Neural progenitor cell (in vitro differentiated cells): ENCODE results near the gene CSHL1. TPM values are rescaled to one million over a fixed set of nuclear protein-coding genes. Genes with fewer than 3 reads are reported as not detected.

Experiments used
- DNase-seq: peaks from one replicate; pipeline ENCODE4 v3.0.0-alpha.2; 2016; ENCODE audit warnings: low spot score
- H2AFZ ChIP-seq: fragments of 200-600 bp; sonication (generic); replicated peaks from 2 replicates; pipeline ENCODE4 v1.6.1; 2016; ENCODE audit warnings: antibody characterized with exemption
- H3F3A ChIP-seq: fragments of 200-600 bp; sonication (generic); 2 replicates; pipeline ENCODE4 v1.6.1; 2016; ENCODE audit warnings: antibody characterized with exemption, low read depth
- H3K27ac ChIP-seq: fragments of 200-600 bp; sonication (generic); 2 replicates; pipeline ENCODE4 v1.5.1; 2016; ENCODE audit warnings: mild to moderate bottlenecking
- H3K27me3 ChIP-seq: fragments of 200-600 bp; sonication (generic); 2 replicates; pipeline ENCODE4 v1.6.1; 2016; ENCODE audit warnings: mild to moderate bottlenecking, moderate library complexity
- H3K36me3 ChIP-seq: fragments of 200-600 bp; sonication (generic); 2 replicates; pipeline ENCODE4 v1.5.1; 2016
- H3K4me1 ChIP-seq: fragments of 200-600 bp; sonication (generic); 2 replicates; pipeline ENCODE4 v1.6.1; 2016; ENCODE audit warnings: mixed run types
- H3K4me2 ChIP-seq: fragments of 200-600 bp; sonication (generic); 2 replicates; pipeline ENCODE4 v1.6.1; 2016
- H3K4me3 ChIP-seq: fragments of 200-600 bp; sonication (generic); 2 replicates; pipeline ENCODE4 v1.5.1; 2016
- H3K79me2 ChIP-seq: fragments of 200-600 bp; sonication (generic); 2 replicates; pipeline ENCODE4 v1.6.1; 2016; ENCODE audit warnings: low read depth
- H3K9ac ChIP-seq: fragments of 200-600 bp; sonication (generic); 2 replicates; pipeline ENCODE4 v1.6.1; 2016
- H3K9me3 ChIP-seq: fragments of 200-600 bp; sonication (generic); 2 replicates; pipeline ENCODE4 v1.5.1; 2016; ENCODE audit warnings: low read depth
- H4K20me1 ChIP-seq: fragments of 200-600 bp; sonication (generic); 2 replicates; pipeline ENCODE4 v1.6.1; 2016; ENCODE audit warnings: low read depth
- H3K27ac Mint-ChIP-seq: 3 replicates; pipeline ENCODE4 v1.8.0; 2021; ENCODE audit warnings: mixed read lengths
- H3K27me3 Mint-ChIP-seq: 2 replicates; pipeline ENCODE4 v1.8.0; 2022; ENCODE audit warnings: low read depth, mild to moderate bottlenecking, inconsistent platforms, moderate library complexity, mixed read lengths; ENCODE audit not compliant: insufficient read depth
- H3K36me3 Mint-ChIP-seq: 3 replicates; pipeline ENCODE4 v1.8.0; 2021; ENCODE audit warnings: mixed read lengths
- H3K4me1 Mint-ChIP-seq: 3 replicates; pipeline ENCODE4 v1.8.0; 2021; ENCODE audit warnings: mixed read lengths
- H3K4me3 Mint-ChIP-seq: 3 replicates; pipeline ENCODE4 v1.8.0; 2021; ENCODE audit warnings: mild to moderate bottlenecking, moderate library complexity, mixed read lengths
- H3K9me3 Mint-ChIP-seq: 3 replicates; pipeline ENCODE4 v1.8.0; 2020; ENCODE audit warnings: mixed read lengths
- CTCF ChIP-seq: fragments of 200-600 bp; sonication (generic); IDR thresholded peaks from 2 replicates; pipeline ENCODE4 v1.5.1; 2017; ENCODE audit warnings: antibody characterized with exemption, mild to moderate bottlenecking
- EZH2 ChIP-seq: fragments of 200-600 bp; sonication (generic); IDR thresholded peaks from 2 replicates; pipeline ENCODE4 v1.6.1; 2017; ENCODE audit warnings: antibody characterized with exemption, mild to moderate bottlenecking, moderate library complexity
- EZH2phosphoT487 ChIP-seq: fragments of 200-600 bp; sonication (generic); IDR thresholded peaks from 2 replicates; pipeline ENCODE4 v1.6.1; 2017; ENCODE audit warnings: antibody characterized with exemption
- total RNA-seq: library from RNA; depleted of rRNA; stranded (reverse); fragments of >200 nt; gene quantifications from 2 replicates; pipeline ENCODE4 v1.2.3, GENCODE V29; 2015; ENCODE audit warnings: low replicate concordance

The CSHL1 gene
- total RNA-seq, 1 donor from 2014 or later, result not detected

DNA sequence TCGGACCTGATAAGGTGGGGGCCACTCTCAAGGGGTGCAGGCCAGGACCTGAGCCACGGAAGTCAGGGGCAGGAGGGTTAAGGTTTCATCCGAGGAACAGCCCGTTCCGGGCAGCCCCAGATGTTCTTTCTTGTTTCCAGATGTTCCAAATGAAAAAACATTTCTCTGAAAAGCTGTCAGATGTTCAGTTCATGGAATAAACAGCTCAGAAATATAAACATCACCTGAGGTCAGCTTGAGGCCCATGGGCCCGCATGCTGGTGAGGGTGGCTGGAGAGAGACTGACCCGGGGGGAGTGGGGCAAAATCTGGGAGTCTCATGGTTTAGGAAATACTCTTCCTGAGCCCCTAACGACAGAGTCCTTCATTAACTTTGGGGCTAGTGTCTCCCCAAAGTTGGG lies 22.5 kb upstream of the CSHL1 start:
- H3K79me2 ChIP-seq, result no peaks in the 10 kb centered on the region
- no peaks in the 10 kb centered on the region for H3K36me3 ChIP-seq
- peaks cover 21% of the 10 kb centered on the region for H3K4me1 Mint-ChIP-seq
- H3K4me1 ChIP-seq, result peaks cover 7% of the 10 kb centered on the region
- H2AFZ ChIP-seq, result no peak overlapping the region
- no peaks in the 10 kb centered on the region for H3K9me3 Mint-ChIP-seq
- H3K4me2 ChIP-seq, result no peak overlapping the region
- no peak for TF ChIP-seq CTCF
- TF ChIP-seq EZH2, result no peak
- TF ChIP-seq EZH2phosphoT487, result no peak
- peaks cover 5% of the 10 kb centered on the region for H3F3A ChIP-seq
- H3K27me3 Mint-ChIP-seq, result peaks cover 5% of the 10 kb centered on the region
- H3K27ac Mint-ChIP-seq, result no peak overlapping the region
- H3K9ac ChIP-seq, result no peak overlapping the region
- no peak for DNase-seq
- no peak overlapping the region for H3K27ac ChIP-seq
- no peak overlapping the region for H3K4me3 ChIP-seq
- no peaks in the 10 kb centered on the region for H3K36me3 Mint-ChIP-seq
- no peaks in the 10 kb centered on the region for H3K9me3 ChIP-seq
- H4K20me1 ChIP-seq, result no peaks in the 10 kb centered on the region
- no peaks in the 10 kb centered on the region for H3K27me3 ChIP-seq
- H3K4me3 Mint-ChIP-seq, result no peak overlapping the region

GRCh38 chr17:63932721-63933120 lies 21.7 kb upstream of the CSHL1 start:
- H3K27me3 ChIP-seq, result no peaks in the 10 kb centered on the region
- H3K27ac ChIP-seq, result no peak overlapping the region
- no peaks in the 10 kb centered on the region for H3K36me3 ChIP-seq
- H3K4me1 ChIP-seq, result no peaks in the 10 kb centered on the region
- H3K4me3 ChIP-seq, result no peak overlapping the region
- Mint-ChIP-seq H3K9me3 (no peaks in the 10 kb centered on the region), H3K27me3 (peaks cover 5% of the 10 kb centered on the region), H3K4me1 (peaks cover 13% of the 10 kb centered on the region), H3K4me3 (no peak overlapping the region), H3K36me3 (no peaks in the 10 kb centered on the region), H3K27ac (peak overlapping the region; percentile 83)
- H3K4me2 ChIP-seq, result no peak overlapping the region
- no peaks in the 10 kb centered on the region for H3K79me2 ChIP-seq
- H2AFZ ChIP-seq, result no peak overlapping the region
- H4K20me1 ChIP-seq, result no peaks in the 10 kb centered on the region
- no peak for DNase-seq
- no peaks in the 10 kb centered on the region for H3K9me3 ChIP-seq
- TF ChIP-seq EZH2phosphoT487, result no peak
- TF ChIP-seq CTCF, result no peak
- no peak for TF ChIP-seq EZH2
- H3K9ac ChIP-seq, result no peak overlapping the region
- H3F3A ChIP-seq, result peaks cover 5% of the 10 kb centered on the region

GRCh38 chr17:63931981-63932561 lies 21.0 kb upstream of the CSHL1 start, which contains the start of gene CD79B:
TSS of gene CD79B (minus strand) at chr17:63932331. CDS start at chr17:63932261, 70 bp downstream.
- TF ChIP-seq EZH2phosphoT487, result no peak
- TF ChIP-seq CTCF, result no peak
- TF ChIP-seq EZH2, result no peak
- Mint-ChIP-seq H3K36me3 (no peaks in the 10 kb centered on the region), H3K4me3 (no peak within 1 kb of the TSS), H3K27me3 (peaks cover 5% of the 10 kb centered on the region), H3K4me1 (peaks cover 7% of the 10 kb centered on the region), H3K27ac (peak within 1 kb of the TSS; percentile 83), H3K9me3 (no peaks in the 10 kb centered on the region)
- Histone ChIP-seq H3K27ac (no peak within 1 kb of the TSS), H3K9ac (no peak within 1 kb of the TSS), H3K79me2 (no peaks in the 10 kb centered on the region), H3F3A (peaks cover 5% of the 10 kb centered on the region), H3K4me1 (no peaks in the 10 kb centered on the region), H3K4me2 (no peak within 1 kb of the TSS), H3K9me3 (no peaks in the 10 kb centered on the region), H3K4me3 (no peak within 1 kb of the TSS), H3K36me3 (no peaks in the 10 kb centered on the region), H3K27me3 (no peaks in the 10 kb centered on the region), H2AFZ (peak within 1 kb of the TSS; percentile 57), H4K20me1 (no peaks in the 10 kb centered on the region)
- DNase-seq, result no peak
